GM20431 (cell line): ENCODE results near the gene CAPN8.

Experiments
- in situ Hi-C: fragments of 300-500 bp; cut with MseI, MboI; formaldehyde crosslinking; loops from one replicate; pipeline ENCODE4 v1.15.0; 2020; ENCODE audit warnings: low sequenced_read_pairs; ENCODE audit not compliant: unreplicated experiment

Gene CAPN8

DNA sequence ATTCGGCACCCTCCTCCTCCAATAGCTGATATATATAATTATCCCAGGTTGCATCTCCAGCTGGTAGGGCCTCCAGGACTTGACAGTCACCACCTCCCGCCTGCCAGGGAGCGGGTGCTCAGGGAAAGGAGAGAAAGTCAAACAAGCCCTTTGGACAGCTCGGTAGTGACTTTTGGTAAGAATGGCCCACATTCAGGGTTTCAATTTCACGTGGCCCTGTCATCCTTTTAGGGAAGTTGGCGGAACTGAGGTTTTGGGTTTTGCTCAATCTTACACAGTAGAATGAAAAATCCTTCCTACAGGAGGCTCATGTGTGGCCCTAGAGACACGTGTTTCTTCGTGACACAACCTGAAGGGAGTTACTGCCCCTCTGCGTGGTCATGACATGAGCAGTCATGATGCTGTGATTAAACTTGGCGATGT is 44.2 kb downstream of the CAPN8 start:
- in situ Hi-C loops: no loop called here

DNA sequence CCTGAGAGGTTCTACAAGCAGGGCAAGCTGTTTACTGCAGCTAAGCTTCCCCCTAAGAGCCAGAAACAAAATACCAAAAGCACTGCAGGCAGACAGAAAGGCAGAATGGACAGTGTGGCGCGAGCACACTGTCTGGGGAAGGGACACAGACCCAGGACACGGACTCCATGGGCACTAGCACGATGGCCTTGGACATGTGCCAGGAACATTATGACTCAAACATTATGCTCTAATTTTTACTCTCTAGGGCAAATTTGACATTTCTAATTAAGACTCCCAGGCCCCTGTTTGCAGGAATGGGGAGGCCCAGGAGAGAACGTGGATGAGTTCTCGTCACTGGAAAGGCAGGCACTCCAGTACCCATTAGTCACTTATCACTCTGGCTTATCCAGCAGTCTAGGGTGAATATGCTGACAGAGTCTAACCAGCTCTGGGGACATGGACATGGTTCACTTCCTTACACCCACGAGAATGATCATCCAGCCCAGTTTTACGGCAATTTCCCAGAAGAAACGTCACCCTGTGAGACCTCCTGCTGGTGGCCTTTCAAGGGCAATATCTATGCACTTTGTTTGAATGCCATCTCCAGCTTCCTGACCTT is 45.1 kb downstream of the CAPN8 start:
- in situ Hi-C loops: no loop called here

DNA sequence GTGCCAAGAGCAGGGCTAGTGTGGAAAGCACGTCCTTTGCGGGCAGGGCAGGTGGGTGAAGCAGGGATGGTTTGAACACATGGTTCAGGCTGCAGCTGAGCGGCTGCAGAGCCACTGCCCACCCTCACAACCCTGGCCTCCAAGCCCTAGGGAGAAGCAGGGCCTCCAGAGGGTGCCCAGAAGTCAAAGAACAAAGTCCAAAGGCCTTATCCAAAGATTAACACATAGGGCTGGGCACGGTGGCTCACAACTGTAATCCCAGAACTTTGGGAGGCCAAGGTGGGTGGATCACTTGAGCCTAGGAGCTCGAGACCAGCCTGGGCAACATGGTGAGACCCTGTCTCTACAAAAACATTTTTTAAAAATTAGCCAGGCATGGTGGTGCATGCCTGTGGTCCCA is 46.8 kb downstream of the CAPN8 start:
- in situ Hi-C loops: no loop called here

DNA sequence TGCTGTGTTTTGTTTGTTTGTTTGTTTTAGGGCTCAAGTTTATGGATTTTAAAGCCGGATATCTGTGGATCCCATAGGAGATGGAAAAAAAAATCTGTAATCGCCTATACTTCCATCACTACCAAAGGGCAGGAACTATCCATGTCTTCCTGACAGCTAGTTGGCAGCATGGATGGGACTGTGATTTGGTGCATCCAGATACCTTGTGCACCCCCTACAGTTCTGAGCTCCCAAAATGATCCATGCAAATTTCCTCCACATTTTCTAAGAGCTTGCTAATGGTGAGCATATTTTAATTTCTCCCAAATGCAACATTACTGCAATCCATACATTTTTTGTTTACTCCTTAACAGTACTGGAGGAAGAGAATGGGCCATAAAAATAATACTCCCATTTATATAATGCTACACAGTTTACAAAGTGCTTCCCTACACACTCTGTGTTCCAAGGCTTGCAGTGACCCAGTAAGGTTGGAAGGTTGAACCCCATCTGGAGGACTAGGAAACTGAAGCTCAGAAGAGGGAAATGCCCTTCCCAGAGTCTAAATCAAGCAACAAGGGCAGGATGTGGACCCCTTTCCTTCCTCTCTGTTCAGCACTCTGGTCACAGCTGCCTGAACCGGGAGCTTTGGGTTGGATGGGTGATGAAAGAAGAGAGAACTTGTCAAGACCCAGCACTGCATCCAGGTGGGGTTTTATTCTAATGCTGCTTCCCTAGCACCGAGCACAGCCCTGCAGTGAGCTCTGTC is 48.0 kb downstream of the CAPN8 start:
- in situ Hi-C loops: no loop called here

DNA sequence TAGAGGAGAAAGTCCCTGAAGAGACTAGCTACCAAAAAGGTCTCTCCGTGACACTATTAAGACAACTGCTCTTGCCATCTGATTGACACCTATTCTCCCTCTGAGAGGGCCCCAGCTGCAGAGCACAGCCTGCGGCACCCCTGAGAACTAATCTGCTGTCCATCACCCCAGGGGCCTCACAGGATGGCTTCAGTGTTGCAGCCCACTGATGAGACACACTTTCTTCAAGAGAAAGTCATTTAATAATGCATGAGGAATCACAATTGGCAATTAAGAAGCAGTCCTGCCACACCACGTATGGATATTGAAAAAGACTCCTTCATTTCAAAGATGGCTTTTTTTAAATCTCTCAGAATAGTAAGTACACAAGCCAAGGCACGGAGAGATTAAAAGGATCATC is 48.9 kb downstream of the CAPN8 start:
- in situ Hi-C loops: no loop called here

DNA sequence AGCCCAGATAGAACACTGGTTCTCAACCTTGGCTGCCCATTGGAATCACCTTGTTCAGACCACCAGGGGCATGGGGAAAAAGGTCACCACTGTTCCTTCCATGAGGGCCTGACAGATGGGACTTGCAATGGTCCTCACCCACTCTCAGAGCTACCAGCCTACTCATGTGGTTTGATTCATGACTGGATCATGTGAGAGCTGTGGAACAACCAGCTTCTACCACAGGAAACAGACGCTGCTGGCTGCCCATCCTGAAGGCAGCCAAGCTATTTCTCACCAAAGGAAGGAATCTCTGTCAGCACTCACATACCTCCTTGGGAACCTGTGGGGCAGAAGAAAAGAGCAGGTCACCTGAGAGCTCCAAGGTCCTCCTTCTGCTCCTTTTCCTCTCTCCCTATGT is 53.6 kb downstream of the CAPN8 start:
- in situ Hi-C loops: no loop called here

DNA sequence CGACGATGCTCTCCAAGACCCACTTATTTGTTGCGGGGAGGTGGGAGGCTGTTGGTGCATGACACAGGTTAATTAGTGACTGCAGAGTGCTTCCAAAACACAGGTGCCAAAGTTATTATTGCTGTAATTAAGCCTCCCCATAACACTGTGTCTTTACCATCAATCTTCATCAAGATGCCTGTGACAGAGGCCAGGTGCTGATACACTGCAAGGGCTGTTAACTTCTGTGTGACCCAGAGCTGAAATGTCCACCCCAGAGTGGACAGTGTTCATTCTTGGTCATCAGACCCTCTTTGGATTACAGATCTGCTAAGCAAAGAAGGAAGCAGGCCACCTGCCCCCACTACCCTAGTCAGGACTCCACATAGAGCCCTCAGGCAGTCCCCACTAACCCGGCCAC is 55.5 kb downstream of the CAPN8 start:
- in situ Hi-C loops: no loop called here

DNA sequence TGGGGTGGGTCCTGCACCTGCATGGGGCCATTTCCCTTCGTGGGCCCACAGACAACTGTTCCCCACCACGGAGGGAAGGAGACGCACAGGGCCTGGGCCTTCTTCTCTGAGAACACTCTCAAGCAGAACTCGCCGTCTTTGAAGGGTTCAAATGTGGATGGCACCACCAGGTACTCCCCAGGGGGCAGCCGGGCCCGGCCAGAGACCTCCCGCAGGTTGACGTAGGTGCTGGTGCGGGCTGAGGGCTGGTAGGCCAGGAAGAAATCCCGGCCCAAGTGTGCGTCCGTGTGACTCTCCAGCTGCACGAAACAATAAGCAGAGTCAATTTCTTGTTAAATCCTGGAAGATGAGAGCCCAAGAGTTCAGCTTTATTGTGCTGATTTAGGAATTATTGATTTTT is 56.4 kb downstream of the CAPN8 start:
- in situ Hi-C loops: no loop called here

DNA sequence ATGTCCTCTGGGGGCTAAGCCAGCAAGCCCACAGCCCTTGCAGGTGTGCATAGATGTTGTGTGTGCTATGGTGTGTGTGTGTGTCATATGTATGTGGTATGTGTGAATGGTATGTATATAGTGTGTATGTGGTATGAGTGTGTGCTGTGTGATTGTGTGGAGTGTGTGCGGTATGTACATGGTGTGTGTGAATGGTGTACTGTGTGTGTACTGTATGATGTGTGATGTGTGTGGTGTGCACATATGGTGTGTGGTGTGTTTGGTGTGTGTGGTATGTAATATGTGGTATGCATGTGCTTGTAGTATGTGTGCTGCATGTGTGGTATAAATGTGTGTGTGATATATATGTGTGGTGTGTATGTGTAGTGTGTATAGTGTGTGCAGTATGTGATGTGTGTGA is 107.0 kb downstream of the CAPN8 start:
- in situ Hi-C loops: no loop called here

DNA sequence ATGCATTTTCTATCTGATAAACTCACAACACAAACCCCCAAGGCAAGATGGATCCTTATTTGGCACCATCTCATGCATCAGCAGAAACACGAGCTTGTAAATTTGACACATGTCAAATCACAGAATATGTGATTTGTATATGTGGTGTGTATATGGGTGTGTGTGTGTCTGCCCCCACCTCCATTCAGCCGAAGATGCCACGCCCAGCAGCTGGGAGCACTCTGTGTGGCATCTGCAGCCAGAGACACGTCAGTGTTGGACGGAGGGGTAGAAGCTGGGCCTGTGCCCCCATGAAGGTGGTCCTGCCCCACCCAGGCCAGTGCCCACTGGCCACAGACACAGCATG is 108.4 kb downstream of the CAPN8 start:
- in situ Hi-C loops: no loop called here

DNA sequence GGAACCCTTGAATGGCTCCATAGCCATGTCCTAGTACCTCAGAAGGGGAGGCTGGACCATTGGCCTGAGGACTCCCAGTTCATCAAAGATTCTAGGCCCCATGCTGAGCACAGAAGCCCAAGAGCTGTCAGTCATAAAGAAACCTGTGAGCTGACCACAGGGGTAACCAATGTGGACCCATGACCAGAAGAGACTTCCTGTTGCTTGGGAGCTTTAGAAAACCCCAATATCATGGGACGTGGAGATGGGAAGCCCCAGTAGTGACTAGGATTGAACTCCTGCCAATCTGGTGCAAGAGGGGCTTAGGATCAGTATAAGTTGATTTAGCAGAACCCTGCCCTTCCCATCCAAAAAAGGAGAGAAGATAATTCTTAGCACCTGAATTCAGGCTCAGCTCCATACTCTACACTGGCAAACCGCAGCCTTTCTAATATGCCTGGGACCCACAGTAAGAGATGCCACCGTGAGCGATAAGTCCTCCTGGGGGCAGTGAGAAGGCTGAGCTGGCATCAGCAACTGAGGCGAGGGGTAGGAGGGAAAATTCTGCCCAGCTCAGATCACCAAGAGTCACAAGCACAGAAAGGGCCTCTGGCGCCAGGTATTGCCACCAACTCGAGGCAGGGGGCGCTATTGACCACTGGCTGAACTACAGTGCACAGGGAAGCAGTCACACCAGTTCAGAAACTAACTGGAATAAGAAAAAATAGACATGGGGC is 108.9 kb downstream of the CAPN8 start:
- in situ Hi-C loops: no loop called here

DNA sequence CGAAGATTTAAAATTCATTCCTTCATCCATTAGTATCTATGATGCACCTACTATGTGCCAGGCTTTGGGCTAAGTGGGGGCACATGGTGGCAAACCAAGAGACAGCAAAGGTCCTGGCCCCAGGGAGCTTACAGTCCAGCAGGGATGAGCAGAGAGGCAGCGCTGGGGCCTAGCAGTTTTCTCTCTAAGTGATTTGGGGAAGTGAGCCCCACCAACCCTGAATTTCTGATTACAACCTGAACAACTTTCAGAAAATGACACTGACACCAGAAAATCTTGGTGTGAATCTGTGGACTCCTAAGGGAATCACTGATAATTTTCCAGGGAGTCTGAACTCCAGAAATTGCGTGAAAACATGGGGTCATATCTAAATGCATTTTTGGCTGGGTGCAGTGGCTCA is 111.5 kb downstream of the CAPN8 start:
- in situ Hi-C loops: no loop called here

DNA sequence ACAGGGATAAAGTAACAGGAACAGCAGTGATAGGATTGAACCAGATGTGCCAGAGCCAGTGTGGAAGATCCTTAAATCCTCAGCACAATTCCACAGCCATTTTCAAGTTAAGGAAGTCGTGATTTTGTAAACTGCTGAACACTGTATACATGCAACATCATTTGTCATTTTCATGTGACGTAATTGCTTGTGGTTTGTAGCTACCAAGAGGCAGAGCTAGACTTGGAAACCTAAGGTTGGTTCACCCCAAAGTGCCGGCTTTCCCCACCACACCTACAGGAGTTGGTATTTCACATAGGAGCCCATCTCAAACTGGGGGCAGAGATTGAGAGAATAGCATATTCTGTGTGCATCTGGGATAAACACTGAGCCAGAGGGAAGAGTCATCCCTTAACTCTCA is 113.9 kb downstream of the CAPN8 start:
- in situ Hi-C loops: no loop called here

DNA sequence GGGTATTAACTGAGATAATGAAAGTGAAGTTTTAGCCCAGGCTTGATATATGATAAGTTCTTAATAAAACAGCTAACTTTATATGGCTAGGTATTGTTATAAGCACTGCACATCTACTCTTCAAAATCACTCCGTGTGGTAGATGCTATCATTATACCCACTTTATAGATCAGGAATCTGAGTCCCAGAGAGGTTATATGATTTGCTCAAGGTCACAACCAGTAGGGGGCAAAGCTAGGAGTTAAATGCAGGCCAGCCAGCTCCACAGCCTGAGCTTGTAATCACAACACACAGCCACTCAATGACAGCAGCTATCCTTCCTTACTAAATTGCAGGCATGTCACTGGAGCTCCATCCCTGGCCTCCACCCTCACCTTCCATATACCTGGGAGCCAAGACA is 115.8 kb downstream of the CAPN8 start:
- in situ Hi-C loops: no loop called here

DNA sequence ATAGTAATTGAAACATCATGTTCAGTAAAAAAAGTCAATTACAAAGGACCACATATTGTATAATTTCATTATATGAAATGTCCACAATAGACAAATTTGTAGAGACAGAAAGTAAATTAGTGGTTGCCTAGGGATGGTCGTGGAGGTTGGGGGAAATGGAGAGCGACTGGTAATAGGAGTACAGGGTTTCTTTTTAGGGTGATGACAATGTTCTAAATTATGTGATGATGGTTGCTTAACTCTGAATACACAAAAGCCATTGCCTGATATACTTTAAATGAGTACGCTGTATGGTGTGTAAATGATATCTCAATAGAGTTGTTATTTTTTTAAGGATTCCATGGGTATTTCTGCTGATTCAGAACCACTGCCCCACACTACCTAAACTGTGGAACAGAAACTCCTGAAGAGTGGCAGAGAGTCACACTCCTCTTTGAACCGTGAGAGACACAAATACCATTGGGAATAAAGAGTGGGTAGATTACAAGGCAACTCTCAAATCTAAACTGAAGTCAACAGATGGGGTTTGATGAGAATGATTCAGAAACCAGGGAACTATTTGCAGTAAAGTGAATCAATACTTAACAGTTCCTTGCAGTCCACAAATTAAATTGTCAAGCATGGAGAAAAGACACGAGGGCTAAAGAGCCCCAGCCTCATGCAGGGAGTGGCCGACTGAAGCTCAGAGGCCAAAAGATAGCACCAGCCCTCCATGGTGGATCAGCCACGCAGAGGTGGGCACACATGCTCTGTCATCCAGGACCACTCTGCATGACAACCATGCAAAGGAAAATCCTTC is 118.0 kb downstream of the CAPN8 start:
- in situ Hi-C loops: no loop called here

DNA sequence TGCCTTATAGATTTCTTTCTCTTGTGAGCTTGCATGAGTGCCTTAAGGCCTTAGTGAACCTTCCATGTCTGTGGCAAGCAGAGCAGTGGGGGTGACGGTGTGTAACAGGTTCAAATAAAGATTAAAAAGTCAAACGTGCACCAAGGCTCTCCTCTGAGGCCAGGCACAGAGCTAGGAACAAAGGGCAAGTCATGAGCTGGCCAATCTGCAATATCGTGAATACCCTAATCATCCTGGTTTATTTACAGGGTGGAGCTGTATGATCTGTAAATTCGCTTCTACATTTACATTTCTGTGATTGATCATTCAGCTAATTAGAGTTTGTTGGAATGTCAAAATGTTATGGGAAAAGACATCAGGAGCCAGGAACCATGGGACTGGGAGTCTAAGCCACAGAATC is 120.2 kb downstream of the CAPN8 start:
- in situ Hi-C loops: no loop called here

DNA sequence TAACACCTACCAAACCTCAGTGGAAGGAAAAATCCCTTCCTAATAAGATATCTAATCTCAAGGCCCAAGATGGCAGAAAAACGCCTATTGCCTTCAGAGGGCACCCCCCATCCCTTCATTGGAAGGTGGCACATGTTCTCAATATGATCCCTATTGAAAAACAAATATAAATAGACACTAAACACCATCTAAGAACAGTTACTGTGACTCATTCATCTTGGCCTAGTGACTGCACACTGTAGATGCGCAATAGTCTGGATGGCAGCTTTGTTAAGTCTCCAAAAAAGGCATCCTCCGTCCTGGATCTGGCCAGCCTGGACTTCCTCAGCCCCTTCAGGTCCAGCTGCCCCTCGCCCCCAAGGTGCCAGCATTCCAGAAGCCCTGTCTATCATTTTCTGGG is 121.9 kb downstream of the CAPN8 start:
- in situ Hi-C loops: no loop called here

DNA sequence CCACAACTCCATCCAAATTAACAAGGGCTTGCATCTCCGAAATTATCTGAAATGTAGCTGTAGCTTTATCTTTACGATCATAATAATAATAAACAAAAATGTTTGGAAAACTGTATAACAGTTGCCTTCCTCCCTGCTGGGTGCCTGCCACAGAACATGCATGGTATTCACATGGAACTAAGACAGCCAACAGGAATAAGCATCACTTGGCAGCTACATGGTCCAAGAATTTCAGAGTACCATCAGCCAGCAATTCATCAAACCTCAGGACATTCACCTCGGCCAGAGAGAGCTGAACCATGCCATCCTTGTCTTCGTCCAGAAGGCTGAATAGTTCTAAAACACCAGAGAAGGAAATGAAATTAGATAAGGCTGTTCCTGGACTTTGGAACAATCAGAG is 122.7 kb downstream of the CAPN8 start:
- in situ Hi-C loops: no loop called here

DNA sequence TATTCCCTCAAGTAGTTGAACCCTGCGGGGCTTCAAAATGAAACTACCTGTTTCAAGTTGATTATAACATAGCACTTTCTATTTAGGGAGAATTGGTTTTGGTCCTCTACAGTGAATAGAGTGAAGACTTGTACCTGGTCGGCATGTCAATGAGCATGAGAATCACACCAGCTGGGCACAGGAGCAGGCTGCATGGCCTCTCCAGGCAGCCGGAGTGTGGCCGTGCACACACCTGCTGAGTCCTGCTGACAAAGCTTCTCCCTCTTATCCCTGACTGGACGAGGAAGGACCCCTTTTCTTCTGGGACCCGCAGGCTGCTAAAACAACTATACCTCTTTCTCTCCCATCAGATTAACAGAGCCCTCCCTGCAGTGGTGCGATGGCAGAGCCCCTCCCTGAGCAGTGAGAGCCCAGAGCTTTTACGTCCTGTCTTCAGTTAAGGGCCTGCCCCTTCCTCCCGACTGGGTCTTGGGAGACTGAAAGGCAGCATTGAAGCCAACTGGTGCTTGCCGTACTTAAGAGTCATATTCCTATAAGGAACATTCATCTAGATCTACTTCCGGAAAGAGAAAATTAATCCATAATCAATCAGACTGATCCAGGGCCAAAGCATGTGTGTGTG is 124.9 kb downstream of the CAPN8 start:
- in situ Hi-C loops: no loop called here

DNA sequence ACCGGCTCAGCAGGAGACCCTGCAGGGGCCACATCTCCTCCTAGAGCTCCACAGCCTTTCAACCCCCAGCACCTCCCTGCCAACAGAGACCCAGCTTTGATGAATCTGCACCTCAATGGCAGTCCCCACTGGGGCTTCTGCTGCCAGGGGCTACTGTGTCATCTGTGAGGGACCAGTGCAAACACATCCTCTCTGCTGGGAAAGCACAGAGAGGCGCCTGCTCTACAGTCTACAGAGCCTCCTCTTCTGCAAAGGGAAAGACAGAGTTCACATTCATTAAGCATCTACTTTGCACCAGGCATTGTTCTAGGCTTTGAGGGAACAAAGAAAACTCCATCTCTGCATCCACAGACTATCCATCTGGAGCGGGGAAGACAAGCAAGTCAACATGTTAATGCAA is 125.8 kb downstream of the CAPN8 start:
- in situ Hi-C loops: no loop called here
